ENCODE results near the gene BHLHE40.

Gene BHLHE40

DNA sequence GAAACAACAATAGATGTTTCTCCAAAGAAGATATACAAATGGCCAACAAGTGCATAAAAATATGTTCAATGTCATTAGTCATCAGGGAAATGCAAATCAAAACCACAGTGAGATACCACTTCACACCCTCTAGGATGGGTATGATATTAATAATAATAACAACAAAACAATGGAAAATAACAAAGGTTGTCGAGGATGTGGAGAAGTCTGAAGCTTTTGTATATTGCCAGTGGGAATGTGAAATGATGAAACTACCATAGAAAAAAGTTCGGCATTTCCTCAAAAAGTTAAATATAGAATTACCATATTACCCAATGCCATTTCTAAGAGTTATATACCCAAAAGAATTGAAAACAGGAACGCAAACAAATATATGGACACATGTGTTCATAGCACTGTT is 10.8 kb downstream of the BHLHE40 start:
- TF ChIP-seq, protein P1, sequence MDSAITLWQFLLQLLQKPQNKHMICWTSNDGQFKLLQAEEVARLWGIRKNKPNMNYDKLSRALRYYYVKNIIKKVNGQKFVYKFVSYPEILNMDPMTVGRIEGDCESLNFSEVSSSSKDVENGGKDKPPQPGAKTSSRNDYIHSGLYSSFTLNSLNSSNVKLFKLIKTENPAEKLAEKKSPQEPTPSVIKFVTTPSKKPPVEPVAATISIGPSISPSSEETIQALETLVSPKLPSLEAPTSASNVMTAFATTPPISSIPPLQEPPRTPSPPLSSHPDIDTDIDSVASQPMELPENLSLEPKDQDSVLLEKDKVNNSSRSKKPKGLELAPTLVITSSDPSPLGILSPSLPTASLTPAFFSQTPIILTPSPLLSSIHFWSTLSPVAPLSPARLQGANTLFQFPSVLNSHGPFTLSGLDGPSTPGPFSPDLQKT (IDR thresholded peaks at IDR 0.05; ENCODE audit: borderline replicate concordance, low read depth, low read length), result no peak
- TF ChIP-seq ZNF133 (tag by site-specific recombination; IDR thresholded peaks at IDR 0.05) (no peak), KLF9 (tag by site-specific recombination; IDR thresholded peaks at IDR 0.05; ENCODE audit: low read depth) (no peak), ZNF768 (tag by site-specific recombination; IDR thresholded peaks at IDR 0.05) (no peak), HOXC10 (CRISPR knock-in tag; IDR thresholded peaks at IDR 0.05) (no peak), ZNF626 (tag by site-specific recombination; IDR thresholded peaks at IDR 0.05) (no peak), PRDM1 (tag by site-specific recombination; IDR thresholded peaks at IDR 0.05) (no peak), ZNF19 (tag by site-specific recombination; IDR thresholded peaks at IDR 0.05; ENCODE audit: low read depth) (no peak), ZIC2 (tag by site-specific recombination; IDR thresholded peaks at IDR 0.05) (no peak), ZNF214 (tag by site-specific recombination; IDR thresholded peaks at IDR 0.05; ENCODE audit: borderline replicate concordance) (no peak), ZFP69B (tag by site-specific recombination; IDR thresholded peaks at IDR 0.05) (no peak)
- TF ChIP-seq, protein P2, sequence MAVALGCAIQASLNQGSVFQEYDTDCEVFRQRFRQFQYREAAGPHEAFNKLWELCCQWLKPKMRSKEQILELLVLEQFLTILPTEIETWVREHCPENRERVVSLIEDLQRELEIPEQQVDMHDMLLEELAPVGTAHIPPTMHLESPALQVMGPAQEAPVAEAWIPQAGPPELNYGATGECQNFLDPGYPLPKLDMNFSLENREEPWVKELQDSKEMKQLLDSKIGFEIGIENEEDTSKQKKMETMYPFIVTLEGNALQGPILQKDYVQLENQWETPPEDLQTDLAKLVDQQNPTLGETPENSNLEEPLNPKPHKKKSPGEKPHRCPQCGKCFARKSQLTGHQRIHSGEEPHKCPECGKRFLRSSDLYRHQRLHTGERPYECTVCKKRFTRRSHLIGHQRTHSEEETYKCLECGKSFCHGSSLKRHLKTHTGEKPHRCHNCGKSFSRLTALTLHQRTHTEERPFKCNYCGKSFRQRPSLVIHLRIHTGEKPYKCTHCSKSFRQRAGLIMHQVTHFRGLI (tag by site-specific recombination; IDR thresholded peaks at IDR 0.05), result no peak
- ChIA-PET CTCF (no interaction called here), POLR2A (no interaction called here)
- Histone ChIP-seq H3K27ac (ENCODE audit: extremely low read depth, low read depth, low read length) (no peak overlapping the region), H3K9me3 (ENCODE audit: control insufficient read depth, insufficient read depth, low read depth, low read length) (no peaks in the 10 kb centered on the region), H3K36me3 (ENCODE audit: control insufficient read depth in 2 of 2, insufficient read depth in 1 of 2, low read length in 2 of 2) (no peaks in the 10 kb centered on the region), H3K4me3 (ENCODE audit: low read depth, low read length) (no peak overlapping the region), H3K4me1 (ENCODE audit: control insufficient read depth, insufficient read depth, low read length) (peaks cover 19% of the 10 kb centered on the region)

DNA sequence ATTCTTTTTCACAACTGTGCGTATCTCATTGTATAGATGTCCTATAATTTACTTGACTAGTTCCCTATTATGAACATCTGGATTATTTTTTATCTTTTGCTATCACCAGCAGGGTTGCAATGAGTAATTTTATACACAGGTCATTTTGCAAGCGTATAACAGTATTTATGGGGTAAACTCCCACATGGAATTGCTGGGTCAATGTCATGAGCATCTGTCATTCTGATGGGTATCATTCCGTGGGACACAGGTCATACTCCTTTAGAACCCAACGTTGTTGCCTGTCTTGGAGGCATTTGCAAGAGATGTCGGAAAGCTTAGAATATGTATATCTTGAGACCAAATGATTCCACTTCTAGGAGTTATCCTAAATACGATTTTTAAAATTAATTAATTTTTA is 12.9 kb downstream of the BHLHE40 start:
- Histone ChIP-seq H3K36me3 (ENCODE audit: control insufficient read depth in 2 of 2, insufficient read depth in 1 of 2, low read length in 2 of 2) (no peaks in the 10 kb centered on the region), H3K4me1 (ENCODE audit: control insufficient read depth, insufficient read depth, low read length) (peaks cover 7% of the 10 kb centered on the region), H3K4me3 (ENCODE audit: low read depth, low read length) (no peak overlapping the region), H3K9me3 (ENCODE audit: control insufficient read depth, insufficient read depth, low read depth, low read length) (no peaks in the 10 kb centered on the region), H3K27ac (ENCODE audit: extremely low read depth, low read depth, low read length) (no peak overlapping the region)
- TF ChIP-seq ZNF645 (tag by site-specific recombination; IDR thresholded peaks at IDR 0.05) (no peak), ZNF654 (tag by site-specific recombination; IDR thresholded peaks at IDR 0.05; ENCODE audit: low read depth) (no peak), ZNF518A (tag by site-specific recombination; conservative IDR thresholded peaks at IDR 0.05; ENCODE audit: low read depth) (no peak), ZBTB10 (tag by site-specific recombination; IDR thresholded peaks at IDR 0.05) (no peak), ZNF202 (tag by site-specific recombination; IDR thresholded peaks at IDR 0.05; ENCODE audit: borderline replicate concordance) (no peak)
- TF ChIP-seq, protein P3, sequence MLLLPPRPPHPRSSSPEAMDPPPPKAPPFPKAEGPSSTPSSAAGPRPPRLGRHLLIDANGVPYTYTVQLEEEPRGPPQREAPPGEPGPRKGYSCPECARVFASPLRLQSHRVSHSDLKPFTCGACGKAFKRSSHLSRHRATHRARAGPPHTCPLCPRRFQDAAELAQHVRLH (tag by site-specific recombination; IDR thresholded peaks at IDR 0.05), result no peak
- ChIA-PET CTCF (interaction anchor here (0.6 to 3.3 kb wide), 2 partner anchors 31 to 679 kb away, joined by 3 to 9 read pairs; no protein-coding TSS in a partner anchor), POLR2A (interaction anchor here (2.4 kb wide), 1 partner anchor 13 kb away, joined by 7 read pairs; the partner anchor contains the start of gene BHLHE40)

Measured in HEK293 (cell line).